GM06990 (cell line): ENCODE results near the gene SLMAP.
A peak's percentile ranks its signal among the peaks of the same experiment; 100 is the strongest.

Experiments used
- DNase-seq: peaks from one replicate; pipeline ENCODE4 v3.0.0-alpha.2; 2011; ENCODE audit not compliant: insufficient read length; ENCODE audit errors: extremely low read depth
- H3K27me3 ChIP-seq: replicated peaks from 2 replicates; pipeline ENCODE4 v1.6.0; 2011; ENCODE audit warnings: low read length; ENCODE audit not compliant: control insufficient read depth, insufficient read depth
- H3K36me3 ChIP-seq: 2 replicates; pipeline ENCODE4 v1.5.1; 2011; ENCODE audit warnings: low read length; ENCODE audit not compliant: control insufficient read depth, insufficient read depth
- H3K4me3 ChIP-seq: replicated peaks from 2 replicates; pipeline ENCODE4 v1.5.1; 2011; ENCODE audit warnings: low read depth, mild to moderate bottlenecking, control low read depth, low read length
- CTCF ChIP-seq: IDR thresholded peaks from 2 replicates; pipeline ENCODE4 v1.5.1; 2011; ENCODE audit warnings: low read length, control low read depth, mild to moderate bottlenecking, inconsistent platforms; ENCODE audit not compliant: insufficient read depth, poor library complexity, severe bottlenecking

SLMAP gene, protein sequence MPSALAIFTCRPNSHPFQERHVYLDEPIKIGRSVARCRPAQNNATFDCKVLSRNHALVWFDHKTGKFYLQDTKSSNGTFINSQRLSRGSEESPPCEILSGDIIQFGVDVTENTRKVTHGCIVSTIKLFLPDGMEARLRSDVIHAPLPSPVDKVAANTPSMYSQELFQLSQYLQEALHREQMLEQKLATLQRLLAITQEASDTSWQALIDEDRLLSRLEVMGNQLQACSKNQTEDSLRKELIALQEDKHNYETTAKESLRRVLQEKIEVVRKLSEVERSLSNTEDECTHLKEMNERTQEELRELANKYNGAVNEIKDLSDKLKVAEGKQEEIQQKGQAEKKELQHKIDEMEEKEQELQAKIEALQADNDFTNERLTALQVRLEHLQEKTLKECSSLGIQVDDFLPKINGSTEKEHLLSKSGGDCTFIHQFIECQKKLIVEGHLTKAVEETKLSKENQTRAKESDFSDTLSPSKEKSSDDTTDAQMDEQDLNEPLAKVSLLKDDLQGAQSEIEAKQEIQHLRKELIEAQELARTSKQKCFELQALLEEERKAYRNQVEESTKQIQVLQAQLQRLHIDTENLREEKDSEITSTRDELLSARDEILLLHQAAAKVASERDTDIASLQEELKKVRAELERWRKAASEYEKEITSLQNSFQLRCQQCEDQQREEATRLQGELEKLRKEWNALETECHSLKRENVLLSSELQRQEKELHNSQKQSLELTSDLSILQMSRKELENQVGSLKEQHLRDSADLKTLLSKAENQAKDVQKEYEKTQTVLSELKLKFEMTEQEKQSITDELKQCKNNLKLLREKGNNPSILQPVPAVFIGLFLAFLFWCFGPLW

DNA sequence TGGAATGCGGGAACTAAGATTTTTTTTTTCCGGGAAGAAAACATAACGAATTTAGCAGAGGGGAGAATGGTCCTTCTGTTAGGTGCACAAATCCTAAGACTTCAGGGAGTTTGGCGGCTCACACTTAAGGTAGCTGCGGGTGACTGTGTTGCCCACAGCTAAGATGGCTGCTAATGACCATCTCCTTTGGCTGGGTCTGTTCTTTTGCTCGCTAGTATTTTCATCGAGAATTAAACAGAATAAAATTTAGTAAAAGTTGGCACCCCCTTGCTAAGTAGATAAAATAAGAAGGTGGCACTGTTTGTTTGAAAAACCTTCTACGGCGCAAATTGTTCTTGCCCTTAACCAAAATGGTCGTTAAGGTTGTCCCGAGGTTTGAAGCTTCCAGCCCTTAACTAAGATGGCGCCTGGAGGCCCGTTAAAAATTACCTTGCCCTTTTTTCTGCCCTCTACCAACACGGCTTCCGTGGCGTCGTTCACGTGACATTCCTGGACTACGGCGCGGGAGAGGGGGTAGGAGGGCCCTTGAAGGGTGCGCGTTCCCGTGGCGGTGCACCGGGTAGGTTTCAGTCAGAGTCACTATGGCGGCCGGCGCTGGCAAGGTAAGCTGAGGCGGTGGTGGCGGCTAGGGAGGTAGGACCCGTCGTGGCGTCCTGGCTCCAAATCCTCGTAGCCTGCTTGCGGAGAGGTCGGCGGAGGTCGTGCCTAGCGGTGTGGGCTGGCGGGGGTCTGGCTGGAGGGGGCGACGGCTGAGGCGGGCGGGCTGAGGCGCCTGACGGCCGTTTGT, at the start of gene SLMAP:
Gene SLMAP (plus strand): TSS at position 569 of the 787 bp plus-strand sequence. CDS start 1,343 bp downstream, outside the sequence.
- TF ChIP-seq CTCF, result no peak
- H3K36me3 ChIP-seq, result peaks cover 3% of the 10 kb centered on the region
- peak; percentile 92 for DNase-seq

DNA sequence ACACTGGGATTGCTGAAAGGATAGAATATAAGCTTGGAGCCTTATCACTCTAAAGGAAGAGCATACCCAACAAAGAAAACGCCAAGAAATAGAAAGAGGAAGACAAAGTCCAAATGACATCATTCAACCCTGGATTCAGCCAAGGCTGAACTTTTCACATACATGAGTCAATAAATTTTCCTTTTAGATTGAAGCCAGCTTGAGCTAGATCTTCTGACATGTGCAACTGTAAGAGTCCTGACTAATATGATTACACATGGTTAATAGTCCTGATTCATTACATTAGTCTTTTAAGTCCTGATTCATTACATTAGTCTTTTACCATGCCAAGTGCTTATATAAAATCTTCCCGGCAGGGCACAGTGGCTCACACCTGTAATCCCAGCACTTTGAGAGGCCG, 49.6 kb upstream of the SLMAP start:
- Histone ChIP-seq H3K4me3 (no peak overlapping the region), H3K27me3 (no peaks in the 10 kb centered on the region), H3K36me3 (no peaks in the 10 kb centered on the region)
- no peak for TF ChIP-seq CTCF
- no peak for DNase-seq

More for the DNA sequence above, at the start of gene SLMAP:
- Histone ChIP-seq H3K4me3 (peak within 1 kb of the TSS; percentile 77), H3K27me3 (no peaks in the 10 kb centered on the region)

GRCh38 chr3:57709031-57709430, 47.1 kb upstream of the SLMAP start:
- TF ChIP-seq CTCF, result no peak
- no peaks in the 10 kb centered on the region for H3K27me3 ChIP-seq
- DNase-seq, result no peak
- no peaks in the 10 kb centered on the region for H3K36me3 ChIP-seq
- no peak overlapping the region for H3K4me3 ChIP-seq

DNA sequence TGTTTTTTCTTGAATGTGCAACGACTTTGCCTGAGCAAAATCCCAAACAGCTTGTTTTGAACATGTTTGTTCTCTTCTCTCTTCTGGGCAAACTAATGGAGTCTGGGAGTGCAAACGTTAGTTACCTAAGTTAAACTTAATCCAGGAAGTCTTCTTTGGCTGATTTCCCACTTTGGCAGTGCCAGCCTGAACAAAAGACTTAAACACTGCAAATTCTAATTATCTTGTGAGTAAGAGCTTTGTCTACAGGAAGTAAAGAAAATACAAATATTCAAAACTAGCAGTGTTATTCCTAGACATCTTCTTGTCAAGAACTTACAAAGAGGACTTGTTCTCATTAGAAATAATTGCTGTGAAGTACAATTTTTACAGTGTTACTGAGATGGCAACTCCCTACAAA, 46.5 kb upstream of the SLMAP start:
- no peak for DNase-seq
- no peak for TF ChIP-seq CTCF
- Histone ChIP-seq H3K4me3 (no peak overlapping the region), H3K36me3 (no peaks in the 10 kb centered on the region), H3K27me3 (no peaks in the 10 kb centered on the region)

DNA sequence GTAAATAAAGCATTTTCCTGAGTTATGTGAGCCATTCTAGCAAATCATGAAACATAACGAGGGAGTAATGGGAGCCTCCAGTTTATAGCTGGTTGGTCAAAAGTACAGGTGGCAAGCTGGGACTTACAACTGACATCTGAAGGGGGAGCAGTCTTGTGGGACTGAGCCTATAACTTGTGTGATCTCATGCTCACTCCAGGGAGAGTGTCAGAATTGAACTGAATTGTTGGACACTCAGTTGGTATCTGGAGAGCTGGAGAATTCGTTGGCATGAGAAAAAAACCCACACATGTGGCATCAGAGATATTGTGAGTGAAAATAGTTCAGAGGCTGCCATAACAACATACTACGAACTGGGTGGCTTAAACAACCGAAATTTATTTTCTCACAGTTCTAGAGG, 40.4 kb upstream of the SLMAP start:
- H3K27me3 ChIP-seq, result no peaks in the 10 kb centered on the region
- DNase-seq, result no peak
- H3K4me3 ChIP-seq, result no peak overlapping the region
- TF ChIP-seq CTCF, result no peak
- H3K36me3 ChIP-seq, result no peaks in the 10 kb centered on the region
